HG03039 (cell line): Measurements from ENCODE around the gene TMPRSS3.

Source experiments
- ATAC-seq: cut with Tn5 transposase; IDR thresholded peaks from one replicate; pipeline ENCODE4 v1.9.1; 2021; ENCODE audit warnings: mild to moderate bottlenecking, moderate library complexity; ENCODE audit not compliant: unreplicated experiment

The TMPRSS3 gene

DNA sequence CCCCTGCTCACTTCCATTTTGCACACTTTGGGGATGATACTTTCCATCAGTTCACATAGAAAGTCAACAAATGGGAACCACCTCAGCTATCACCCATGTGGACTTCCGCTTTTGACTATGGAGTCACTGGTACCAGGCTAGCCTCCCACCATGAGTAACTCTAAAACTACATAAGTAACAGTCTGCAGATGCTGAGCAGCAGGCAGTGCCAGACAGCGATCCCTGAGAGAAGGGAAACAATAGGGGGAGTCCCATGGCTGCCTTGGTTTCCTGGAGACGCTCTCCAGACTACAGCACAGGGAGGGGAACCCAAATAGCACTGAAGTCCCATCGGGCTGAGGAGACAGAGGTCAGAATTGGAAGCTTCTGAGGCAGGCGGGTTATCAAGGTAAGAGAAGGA, 42.2 kb downstream of the TMPRSS3 start:
- ATAC-seq: no peak

DNA sequence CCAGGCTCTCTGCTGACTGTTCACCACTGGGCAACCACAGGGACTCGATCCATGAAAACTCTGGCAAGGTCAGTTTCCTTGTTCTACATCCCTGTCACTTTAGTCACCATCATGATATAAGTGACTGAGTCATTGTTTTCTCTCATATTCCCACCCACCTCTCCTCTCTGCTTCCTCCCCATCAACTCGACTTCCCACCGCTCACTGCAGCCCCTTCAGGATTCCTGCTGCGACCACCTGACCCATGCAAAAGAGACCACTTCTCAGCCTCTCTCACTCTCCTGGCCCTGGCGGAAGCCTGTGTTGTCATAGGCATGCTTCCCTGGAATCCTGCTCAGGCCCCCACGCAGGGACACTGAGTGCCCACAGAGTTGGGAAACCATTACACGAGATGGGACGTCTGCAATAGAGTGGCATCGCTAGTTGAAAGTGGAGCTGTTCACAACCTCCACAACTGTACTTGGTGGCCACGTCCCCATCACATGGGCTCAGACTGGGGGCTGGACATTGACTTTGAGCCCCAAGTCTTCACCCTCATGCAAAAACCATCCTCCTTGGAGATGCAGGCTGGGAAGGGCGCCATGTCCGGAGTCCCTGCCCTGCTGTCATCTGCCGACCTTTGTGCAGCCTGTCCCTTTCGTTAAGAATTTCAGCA, 43.3 kb downstream of the TMPRSS3 start:
- no peak for ATAC-seq

DNA sequence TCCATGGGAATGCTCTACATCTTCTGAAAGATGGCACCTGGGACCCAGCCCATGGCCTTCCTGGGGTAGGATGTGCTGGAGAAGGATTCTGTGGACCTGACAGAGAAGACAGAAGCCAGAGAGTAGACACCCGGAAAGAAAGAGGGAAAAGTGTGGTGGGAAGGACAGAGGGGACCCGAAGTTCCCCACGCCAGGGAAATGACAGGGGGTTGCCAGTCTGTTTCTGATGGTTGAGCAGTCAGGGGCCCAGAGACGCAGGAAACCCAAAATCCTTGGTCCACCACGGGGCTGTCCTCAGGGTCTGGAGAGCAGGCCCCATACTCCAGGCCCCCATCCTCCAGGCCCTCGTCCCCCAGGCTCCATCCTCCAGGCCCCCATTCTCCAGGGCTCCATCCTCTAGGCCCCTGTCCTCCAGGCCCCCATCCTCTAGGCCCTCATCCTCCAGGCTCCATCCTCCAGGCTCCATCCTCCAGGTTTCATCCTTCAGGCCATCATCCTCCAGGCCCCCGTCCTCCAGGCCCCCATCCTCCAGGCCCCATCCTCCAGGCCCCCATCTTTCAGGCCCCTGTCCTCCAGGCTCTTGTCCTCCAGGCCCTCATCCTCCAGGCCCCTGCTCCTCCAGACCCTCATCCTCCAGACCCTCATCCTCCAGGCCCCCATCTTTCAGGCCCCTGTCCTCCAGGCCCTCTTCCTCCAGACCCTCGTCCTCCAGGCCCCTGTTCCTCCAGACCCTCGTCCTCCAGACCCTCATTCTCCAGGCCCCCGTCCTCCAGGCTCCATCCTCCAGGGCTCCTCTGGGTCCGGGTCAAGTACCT, 44.0 kb downstream of the TMPRSS3 start:
- no peak for ATAC-seq

DNA sequence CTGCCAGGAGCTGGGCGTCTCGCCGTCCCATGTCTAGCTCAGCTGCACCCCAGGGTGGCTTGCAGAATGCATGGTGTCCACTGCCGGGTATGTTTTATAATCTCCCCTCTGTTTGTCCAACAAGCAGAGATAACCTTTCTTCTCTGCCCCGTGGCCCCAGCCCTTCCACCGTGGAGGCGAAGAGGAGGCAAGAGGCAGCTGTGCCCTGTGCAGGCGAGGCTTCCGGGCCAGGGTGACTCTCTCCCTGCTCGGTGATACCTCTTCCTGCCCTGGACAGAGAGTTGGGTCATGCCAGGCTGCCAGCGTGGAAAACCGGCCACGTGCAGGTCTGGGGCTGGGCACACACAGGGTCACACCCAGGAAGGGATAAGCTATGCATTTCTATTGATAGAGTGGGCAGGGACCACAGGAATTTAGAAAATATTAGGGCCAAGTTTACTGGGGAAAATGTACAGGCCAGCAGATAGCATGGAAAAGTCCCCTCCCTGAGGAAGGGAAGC, 44.9 kb downstream of the TMPRSS3 start, which contains the start of gene TFF2:
TFF2 (minus strand) TSS at position 68 of the 500 bp plus-strand sequence; CDS start at position 31, 37 bp downstream.
- no peak for ATAC-seq

DNA sequence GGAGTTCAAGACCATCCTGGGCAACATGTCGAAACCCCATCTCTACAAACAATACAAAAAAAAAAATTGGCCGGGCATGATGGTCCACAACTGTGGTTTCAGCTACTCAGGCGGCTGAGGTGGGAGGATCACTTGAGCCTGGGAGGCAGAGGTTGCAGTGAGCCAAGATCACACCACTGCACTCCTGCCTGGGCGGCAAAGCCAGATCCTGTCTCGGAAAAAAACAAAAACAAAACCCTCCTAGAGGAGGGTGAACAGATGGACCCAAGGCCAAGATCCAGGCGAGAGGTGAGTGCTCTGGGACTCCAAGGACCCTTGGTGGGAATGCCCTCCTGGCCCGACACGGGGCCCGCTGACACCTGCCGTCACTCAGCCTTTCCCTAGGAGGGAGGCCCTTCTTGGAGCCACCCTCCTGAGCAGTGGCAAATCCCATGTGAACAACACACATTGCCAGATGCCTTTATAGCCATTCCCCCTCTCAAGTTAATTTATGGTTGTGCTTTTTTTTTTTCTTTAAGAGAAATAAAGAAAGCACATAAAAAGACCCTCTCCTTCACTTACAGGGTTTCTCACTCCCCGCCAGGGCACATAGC, 45.4 kb downstream of the TMPRSS3 start:
- no peak for ATAC-seq

DNA sequence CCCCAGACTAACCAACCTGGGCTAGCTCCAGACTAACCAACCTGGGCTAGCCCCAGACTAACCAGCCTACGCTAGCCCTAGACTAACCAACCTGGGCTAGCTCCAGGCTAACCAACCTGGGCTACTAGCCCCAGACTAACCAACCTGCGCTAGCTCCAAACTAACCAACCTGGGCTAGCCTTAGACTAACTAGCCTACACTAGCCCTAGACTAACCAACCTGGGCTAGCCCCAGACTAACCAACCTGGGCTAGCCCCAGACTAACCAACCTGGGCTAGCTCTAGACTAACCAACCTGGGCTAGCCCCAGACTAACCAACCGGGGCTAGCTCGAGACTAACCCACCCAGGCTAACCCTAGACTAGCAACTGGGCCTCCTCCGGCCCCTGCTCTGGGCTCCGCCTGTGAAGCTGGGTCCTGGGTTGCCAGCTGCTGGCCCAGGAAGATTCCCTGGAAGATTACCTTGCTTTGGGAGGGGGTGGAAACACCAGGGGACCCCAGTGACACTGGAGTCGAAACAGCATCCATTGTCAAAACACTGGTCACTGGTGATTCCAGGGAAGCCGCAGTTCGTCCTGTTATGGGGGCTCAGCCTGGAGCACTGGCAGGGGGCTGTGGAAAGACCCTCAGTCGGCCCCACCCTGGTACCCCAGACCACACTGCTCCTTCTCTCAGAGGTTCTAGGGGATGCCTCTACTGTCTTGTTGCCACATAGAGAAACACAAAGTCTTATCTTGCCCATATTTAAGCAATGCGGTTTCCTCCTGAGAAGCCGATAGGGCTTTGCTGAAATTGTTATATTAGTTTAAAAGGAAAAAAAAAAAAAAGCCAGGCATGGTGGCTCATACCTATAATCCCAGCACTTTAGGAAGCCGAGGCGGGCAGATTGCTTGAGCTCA, 46.2 kb downstream of the TMPRSS3 start:
- ATAC-seq: no peak

DNA sequence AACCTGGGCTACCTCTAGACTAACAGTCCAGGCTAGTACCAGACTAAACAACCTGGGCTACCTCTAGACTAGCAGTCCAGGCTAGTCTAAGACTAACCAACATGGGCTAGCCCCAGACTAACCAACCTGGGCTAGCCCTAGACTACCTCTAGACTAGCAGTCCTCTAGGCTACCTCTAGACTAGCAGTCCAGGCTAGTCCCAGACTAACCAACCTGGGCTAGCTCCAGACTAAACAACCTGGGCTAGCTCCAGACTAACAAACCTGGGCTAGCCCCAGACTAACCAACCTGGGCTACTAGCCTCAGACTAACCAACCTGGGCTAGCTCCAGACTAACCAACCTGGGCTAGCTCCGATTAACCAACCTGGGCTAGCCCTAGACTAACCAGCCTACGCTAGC, 47.1 kb downstream of the TMPRSS3 start:
- no peak for ATAC-seq

DNA sequence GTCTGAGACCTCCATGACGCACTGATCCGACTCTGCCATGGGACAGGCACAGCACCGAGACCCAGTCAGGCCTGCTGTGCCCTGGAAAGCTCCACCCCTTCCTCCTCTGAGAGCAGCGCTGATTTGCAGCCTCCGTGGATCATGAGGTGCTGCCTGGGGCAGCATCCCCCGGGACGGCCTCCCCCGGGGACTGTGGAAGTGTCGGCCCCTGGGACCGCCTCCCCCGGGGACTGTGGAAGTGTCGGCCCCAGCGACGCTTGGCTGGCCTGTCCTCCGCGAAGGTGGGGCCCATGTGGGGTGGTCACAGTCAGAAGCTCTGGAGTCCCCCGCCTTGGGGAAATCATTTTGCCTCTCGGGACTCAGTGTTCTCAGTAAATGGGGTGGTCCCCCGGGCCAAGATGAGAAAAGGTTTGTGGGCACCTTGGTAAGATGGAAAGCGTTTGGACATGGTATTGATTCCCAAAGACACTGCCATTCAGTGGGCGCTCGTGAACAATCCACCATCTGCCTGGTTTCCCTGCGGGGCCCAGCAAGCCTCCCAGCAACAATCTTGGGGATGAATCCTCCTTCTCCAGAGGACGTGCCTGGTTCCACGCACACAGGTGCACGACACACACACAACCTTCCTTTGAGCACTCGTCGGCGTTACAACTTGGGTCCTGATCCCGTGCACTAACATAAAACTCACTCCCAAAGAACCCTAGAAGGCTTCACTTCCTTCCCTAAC, 48.1 kb downstream of the TMPRSS3 start:
- no peak for ATAC-seq

DNA sequence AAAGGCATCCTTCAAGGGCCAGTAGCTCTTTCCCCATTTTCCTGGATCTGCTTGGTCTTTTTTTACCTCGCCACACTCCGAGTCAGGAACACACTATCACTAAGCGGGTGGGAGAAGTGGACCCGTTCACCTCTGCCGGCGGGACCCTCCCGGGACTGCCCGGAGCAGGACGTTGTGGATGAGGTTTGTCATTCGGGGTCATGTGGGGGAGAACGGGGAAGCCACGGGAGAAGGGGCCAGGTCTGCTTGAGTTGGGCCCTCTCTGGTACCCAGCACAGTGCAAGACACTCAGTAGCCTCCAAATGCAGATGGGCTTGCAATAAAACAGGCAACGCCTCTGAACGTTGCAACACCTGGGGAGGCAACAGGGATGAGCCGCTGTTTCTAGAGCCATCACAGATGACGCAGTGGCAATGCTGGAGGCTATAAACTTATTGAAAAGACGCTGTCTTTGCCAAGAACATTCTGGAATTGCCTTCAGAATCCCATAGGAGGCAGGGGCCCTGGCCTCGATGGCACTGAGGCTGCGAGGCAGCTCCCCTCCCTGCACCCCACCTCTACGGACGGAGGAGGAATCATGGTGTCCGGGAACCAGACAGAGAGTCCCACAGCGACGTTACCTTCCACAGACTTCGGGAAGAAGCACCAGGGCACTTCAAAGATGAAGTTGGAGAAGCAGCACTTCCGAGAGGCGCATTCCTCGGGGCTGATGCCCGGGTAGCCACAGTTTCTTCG, 48.8 kb downstream of the TMPRSS3 start:
- ATAC-seq: no peak

DNA sequence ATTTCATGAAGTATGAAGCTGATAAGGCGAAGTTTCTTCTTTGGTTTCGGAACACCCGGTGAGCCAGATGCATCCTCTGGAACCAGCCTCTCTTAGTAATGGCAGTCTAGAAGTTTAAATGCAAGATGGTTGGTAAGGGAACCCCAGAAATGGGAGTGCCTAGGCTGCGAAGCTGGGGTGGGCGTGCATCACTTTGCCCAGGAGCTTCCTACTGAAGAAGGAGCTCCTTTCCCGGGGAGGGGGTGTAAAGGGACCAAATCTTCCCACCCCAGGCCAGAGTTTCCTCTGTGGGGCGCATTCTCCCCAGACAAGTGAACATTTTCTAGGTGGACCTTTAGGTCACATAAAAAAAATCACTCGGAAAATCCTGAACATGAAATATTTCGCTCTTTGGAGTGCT, 49.4 kb downstream of the TMPRSS3 start:
- no peak for ATAC-seq

DNA sequence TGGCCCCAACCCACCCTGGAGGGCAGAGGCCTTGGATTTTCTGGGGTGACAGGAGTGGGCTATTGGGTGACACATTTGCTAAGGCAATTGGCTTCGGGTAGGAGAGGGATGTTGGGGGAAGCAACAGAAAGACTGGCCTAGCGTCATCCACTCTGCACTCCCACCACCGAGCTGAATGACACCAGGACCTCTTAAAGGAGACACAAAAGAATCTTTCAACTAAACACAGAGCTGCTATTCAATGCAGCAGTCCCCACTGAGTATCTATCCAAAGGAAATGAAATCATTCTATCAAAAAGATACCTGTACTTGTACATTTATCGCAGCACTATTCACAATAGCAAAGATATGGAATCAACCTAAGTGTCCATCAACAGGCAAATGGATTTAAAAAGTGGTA, 51.2 kb downstream of the TMPRSS3 start:
- ATAC-seq: no peak

DNA sequence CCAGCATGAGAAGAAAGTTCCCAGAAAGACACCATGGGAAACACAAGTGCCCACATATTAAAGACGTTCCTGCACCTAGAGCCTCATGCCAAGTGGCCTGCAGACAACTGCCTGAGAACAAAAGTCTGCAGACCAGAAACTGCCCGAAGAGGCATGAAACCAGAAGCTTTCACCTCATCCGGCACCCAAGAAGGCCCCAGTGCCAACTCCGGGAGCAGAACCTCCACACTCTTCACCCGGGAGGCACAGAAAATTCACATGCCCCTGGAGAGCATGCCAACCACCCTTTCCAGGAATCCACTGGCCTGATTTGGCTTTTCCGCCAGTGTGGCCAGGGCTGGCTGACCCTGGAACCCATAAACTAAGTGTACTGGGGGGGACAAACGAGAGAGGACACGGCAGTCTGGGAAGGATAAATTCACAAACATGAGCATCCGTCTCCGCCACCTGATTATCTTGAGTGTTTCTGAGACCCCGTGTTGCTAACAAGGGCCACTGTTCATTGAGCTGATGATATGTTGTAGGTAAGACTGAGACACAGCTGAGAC, 51.8 kb downstream of the TMPRSS3 start:
- no peak for ATAC-seq

DNA sequence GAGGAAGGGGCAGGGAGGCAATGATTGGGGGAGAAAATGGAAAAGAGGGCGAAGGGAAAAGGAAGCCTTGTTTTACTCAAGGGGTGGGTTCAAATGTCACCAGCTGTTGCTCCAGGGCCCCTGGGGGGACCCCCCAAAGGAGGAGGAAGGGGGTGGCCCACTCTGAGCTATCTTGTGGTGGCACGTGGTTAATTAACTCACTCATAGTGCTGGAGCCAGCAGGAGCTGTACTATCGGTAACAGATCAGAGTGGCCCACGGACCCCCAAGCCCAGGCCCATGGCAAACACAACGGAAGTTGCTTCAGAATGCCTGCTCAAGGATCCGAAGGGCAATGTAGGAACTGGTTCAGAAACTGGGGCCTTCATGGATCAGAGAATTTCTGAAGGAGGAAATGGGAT, 52.3 kb downstream of the TMPRSS3 start:
- ATAC-seq: no peak

DNA sequence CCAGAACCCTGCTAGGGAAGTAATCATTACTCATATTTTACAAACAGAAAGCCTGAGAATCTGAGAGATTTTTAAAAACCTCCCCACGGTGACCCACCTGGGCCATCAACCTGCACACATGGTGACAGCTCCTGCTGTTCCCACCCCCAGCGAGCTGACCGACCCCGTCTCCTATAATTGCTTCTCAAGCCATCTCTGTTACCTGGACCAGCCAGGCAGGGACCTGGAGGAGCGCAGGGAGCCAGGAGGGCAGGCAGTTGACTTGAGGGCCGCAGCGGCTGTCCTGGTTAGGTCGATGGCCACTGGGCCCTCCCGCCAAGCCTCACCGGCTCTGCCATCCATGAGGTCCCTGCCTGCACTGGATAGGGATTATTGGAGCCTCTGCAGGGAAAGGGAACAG, 52.8 kb downstream of the TMPRSS3 start:
- ATAC-seq: no peak

DNA sequence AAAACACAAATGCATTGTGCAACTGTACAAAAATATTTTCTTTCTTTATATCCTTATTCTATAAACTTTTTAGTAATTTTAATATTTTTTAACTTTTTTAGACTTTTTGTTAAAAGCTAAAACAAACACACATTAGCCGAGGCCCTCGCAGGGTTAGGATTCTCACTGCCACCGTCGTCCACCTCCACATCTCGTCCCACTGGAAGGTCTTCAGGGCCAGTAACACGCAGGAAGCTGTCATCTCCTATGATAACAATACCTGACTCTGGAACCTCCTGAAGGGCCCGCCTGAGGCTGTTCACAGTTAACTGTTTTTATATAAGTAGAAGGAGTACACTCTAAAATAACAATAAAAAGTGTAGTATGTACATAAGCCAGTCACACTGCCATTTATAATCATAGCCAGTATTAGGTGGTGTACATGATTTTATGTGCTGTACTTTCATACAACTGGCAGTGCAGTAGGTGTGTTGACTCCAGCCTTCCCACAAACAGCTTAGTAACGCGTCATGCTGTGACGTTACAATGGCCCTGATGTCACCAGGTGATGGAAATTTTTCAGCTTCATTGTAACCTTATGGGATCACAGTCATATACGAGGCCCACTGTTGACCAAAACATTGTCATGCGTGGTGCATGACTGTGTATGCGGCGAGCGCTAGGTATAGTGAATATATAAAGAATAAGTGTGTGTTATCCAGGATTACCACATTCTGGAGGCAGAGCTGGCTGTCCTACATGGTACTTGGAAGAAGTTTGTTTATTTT, 53.9 kb downstream of the TMPRSS3 start:
- no peak for ATAC-seq

DNA sequence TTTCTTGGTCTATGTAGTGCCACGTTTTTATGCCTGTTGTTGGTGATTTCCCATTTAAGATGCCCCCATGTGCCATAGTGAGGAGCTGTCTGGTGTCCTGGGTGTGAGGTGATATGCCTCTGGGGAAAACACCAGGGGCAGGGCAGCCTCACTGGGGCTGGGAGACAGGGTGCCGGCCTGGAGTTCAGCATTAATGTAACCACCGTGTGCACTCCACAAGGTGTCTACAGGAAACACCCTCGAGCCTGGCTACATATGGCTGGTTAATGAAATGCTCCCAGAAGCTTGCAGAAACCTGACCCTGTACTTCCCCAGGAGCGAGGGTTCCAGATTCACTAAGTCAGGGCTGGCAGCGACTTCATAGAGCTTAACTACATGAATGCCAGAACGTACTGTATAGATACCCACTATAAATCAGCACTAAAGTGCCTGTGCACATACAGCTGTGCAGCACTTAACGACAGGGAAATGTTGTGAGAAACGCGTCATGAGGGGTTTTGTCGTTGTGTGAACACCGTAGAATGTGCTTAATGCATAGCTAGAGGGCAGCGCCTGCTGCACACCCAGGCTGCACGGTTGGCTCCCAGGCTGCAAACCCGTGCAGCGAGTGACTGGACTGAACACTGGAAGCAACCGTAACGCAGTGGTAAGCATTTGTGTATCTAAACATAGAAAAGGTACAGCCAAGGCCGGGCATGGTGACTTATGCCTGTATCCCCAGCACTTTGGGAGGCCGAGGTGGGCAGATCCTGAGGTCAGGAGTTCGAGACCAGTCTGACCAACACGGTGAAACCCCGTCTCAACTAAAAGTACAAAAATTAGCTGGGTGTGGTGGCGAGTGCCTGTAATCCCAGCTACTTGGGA, 55.4 kb downstream of the TMPRSS3 start:
- no peak for ATAC-seq
